Cardiac fibroblast (primary cell): ENCODE data around the gene PRPSAP1.
A peak's percentile ranks its signal among the peaks of the same experiment; 100 is the strongest.
"Not testable (repeated sequence)": the region's sequence is repeated elsewhere in the genome, so short reads cannot be mapped to it uniquely, and the experiment has no call there.

ENCODE experiments used
- DNase-seq, 2 donors: peaks; one replicate each; pipeline versions ENCODE4 v3.0.0 to v3.0.0-alpha.2; 2010; ENCODE audit warnings: low read depth in 2 of 2
- H3K4me3 ChIP-seq, 2 donors: replicated peaks in 1 of 2; 1 replicate in 1 of 2; 2 replicates in 1 of 2; pipeline ENCODE4 v1.5.1; 2011; ENCODE audit warnings: low read depth in 2 of 2, low read length in 2 of 2, mild to moderate bottlenecking in 2 of 2, moderate library complexity in 1 of 2
- TF ChIP-seq, protein P1 (sequence below): IDR thresholded peaks from one replicate; pipeline ENCODE4 v1.5.1; 2011; ENCODE audit warnings: low read depth, mild to moderate bottlenecking, low read length, inconsistent platforms

Gene PRPSAP1

DNA sequence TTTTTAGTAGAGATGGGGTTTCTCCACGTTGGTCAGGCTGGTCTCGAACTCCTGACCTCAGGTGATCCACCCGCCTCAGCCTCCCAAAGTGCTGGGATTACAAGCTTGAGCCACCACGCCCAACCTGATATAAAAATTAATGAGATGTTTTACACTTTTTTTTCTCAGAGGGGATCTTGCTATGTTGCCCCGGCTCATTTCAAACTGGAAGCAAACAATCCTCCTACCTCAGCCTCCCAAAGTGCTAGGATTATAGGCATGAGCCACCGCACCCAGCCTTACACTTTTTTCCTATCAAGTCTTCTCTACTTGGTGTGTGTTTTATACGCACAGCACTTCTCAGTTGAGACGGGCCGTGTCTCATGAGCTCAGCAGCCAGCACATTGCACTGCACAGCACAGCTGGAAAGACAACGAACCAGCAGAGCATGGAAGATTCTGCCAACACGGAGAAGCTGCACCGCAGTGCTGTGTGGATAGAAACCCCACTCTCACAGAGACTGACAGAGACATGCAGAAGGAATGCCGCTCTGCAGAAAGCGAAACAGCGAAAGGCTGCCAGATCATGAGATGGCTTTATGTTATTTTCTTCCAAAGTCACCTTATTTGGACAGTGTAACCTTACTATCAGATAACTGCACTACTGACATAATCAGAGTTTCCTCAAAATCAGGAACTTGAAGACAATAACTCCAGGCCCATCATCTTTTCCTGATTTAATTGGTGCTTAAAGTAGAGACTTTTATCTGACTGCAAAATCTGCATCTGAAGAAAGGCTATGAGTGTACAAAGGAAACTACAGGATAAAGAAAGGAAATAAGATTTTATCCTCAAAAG is 39.1 kb downstream of the PRPSAP1 start:
- peak; percentile 12 to 30 for DNase-seq
- TF ChIP-seq, protein P1, sequence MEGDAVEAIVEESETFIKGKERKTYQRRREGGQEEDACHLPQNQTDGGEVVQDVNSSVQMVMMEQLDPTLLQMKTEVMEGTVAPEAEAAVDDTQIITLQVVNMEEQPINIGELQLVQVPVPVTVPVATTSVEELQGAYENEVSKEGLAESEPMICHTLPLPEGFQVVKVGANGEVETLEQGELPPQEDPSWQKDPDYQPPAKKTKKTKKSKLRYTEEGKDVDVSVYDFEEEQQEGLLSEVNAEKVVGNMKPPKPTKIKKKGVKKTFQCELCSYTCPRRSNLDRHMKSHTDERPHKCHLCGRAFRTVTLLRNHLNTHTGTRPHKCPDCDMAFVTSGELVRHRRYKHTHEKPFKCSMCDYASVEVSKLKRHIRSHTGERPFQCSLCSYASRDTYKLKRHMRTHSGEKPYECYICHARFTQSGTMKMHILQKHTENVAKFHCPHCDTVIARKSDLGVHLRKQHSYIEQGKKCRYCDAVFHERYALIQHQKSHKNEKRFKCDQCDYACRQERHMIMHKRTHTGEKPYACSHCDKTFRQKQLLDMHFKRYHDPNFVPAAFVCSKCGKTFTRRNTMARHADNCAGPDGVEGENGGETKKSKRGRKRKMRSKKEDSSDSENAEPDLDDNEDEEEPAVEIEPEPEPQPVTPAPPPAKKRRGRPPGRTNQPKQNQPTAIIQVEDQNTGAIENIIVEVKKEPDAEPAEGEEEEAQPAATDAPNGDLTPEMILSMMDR = no peak
- H3K4me3 ChIP-seq = no peak overlapping the region

DNA sequence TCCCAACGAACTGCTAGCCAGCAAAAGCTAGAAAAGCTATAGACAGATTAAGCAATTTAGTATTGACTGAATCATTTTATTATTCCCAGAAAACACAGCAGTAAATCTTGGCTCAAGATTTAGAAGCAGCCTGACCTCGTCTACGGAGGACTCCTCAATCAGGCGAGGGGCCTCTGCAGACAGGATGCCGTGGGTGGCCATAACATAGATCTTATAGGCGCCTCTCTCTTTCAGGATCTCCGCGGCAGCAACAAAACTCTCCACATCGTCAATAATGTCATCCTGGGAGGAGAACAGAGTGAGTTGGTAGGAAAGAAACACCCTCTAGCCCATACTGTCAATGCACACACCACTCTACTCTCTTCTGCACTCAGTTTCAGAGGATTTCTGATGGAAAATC is 41.0 kb downstream of the PRPSAP1 start:
- H3K4me3 ChIP-seq = no peak overlapping the region
- no peak for DNase-seq
- TF ChIP-seq, protein P1 = no peak

DNA sequence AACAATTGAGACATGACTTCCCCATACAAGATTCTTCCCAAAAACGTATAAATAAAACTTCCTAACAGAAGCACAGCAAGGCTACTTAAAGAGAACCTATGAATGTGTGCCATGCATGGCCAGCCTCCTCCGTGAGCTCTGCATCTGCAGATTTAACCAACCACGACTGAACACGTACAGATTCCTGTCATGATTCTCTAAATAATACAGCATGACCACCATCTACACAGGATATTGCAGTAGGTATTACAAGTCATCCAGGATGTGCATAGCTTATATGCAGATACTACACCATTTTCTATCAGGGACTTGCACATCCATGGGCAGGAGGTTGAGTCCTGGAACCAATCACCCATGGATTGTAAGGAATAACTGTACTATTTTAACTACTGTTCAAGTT is 44.3 kb downstream of the PRPSAP1 start:
- DNase-seq = no peak
- no peak overlapping the region for H3K4me3 ChIP-seq
- TF ChIP-seq, protein P1 = no peak

DNA sequence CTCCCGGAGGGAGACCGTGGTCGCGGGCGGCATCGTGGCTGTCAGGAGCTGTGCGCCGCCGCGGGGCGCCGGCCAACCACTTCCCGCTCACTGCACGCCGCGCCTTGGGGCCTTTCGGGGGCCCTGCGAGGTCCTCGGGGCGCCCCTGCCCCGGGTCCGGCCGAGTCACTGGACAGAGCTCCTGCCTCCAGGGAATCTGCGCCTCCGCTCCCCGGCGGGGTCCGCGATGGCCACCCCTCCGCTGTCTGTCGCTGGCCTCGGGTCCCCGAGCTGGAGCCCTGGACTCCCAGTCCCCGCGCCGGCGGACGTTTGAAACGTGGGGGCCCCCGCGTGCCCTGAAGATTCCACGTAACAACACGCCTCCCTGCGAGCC is 45.8 kb downstream of the PRPSAP1 start, which contains the start of gene QRICH2:
Gene QRICH2 (minus strand): TSS at position 311 of the 373 bp plus-strand sequence. CDS start 278 bp downstream, at position 33.
- no peak within 1 kb of the TSS for H3K4me3 ChIP-seq
- no peak for DNase-seq
- TF ChIP-seq, protein P1 = no peak

DNA sequence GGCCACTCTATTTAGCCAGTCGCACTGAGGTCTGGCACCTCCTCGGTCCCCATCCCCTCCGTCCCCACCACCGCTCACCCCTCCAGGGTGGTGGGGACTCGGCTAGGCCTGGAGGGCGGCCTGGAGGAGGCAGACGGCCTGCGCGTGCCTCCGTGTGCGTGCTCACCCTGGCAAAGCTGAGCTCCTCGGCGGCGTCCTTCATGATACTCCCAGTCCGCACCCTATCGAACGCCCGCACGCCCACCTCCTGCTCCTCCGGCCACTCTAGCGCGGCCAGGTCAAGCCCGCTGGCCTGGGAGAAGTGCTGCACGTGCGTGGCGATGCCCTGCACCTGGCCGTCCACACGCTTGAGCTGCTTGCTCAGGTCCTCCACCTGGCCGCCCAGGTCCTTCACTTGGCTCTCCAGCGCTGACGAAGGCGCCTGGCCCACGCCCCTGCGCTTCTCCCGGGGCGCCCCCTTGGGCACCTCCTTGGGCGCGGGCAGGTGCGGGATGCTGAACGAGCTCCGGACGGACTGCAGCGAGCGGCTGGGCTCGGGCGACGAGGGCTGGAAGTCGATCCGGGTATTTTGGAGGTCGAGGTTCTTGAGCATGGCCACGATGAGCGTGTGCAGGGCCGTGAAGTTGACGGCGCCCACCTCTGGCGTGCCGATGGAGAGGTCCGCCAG is 46.3 kb downstream of the PRPSAP1 start:
- DNase-seq = no peak
- H3K4me3 ChIP-seq = no peak overlapping the region
- TF ChIP-seq, protein P1 = no peak

DNA sequence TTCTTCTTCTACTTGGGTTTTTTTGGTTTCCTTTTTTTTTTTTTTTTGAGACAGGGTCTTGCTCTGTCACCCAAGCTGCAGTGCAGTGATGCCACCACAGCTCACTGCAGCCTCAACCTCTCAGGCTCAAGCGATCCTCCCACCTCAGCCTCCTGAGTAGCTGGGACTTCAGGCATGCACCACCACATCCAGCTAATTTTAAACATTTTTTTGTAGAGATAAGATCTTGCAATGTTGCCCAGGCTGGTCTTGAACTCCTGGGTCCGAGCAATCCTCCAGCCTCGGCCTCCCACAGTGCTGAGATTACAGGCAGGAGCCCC is 48.6 kb downstream of the PRPSAP1 start:
- not testable (repeated sequence) for H3K4me3 ChIP-seq, DNase-seq
